ENCODE measurements around the gene RBPMS2. TPM values are rescaled to one million over a fixed set of nuclear protein-coding genes. Genes with fewer than 3 reads are reported as not detected.
A peak's percentile ranks its signal among the peaks of the same experiment; 100 is the strongest.

RBPMS2 gene
- total RNA-seq, 5 donors from 2014 or later (not counting 1 experiment from before 2014, with no cell fraction given) = 0.16 to 0.26 (median 0.20) TPM; not detected in 2

DNA sequence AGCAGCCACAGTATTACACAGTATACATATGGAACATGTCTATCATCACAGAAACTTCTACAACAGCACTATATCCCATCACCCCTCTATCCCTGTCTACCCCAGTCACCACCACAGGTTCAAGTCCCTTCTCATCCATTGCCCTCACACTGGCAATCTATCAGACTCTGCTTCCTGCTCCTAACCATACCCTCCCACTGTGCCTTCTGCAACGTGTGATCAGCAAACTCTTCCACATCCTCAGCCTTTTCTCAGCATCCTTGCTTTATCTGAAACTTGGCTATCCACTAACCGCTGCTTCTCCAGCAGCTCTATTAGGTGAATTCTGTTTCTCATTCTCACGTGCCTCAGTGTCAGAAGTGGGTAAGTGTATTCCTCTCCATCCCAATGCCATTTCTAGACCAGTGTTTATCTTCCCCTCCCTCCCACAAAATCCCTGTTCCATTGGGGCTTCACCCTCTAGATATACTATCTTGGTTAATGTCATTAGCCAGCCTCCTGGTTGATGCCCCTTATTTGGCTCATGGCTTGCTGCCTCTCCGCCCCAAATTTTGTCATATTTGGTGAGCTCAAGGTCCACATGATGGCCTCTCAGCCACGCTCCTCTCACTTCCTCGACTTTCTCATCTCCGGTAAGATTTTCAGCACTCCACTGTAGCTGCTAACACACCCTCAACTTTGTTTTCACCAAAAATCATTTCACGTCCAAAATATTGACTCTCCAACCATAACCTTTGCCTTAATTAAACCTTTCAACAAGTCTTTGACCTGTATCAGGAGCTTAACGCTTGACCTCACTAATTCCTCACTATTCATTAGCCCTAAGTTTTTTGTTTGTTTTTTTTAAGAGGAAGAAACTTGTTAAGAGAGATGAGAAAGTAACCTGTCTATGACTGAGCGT is 69.1 kb downstream of the RBPMS2 start:
- ATAC-seq (replicated peaks in 1 of 4) = no peak
- no peak for DNase-seq
- Histone ChIP-seq H3K4me3 (ENCODE audit: control insufficient read depth in 1 of 2, extremely low read depth in 1 of 2, low read length in 1 of 2) (no peak overlapping the region), H3K36me3 (ENCODE audit: control insufficient read depth in 2 of 2, extremely low read depth in 1 of 2, insufficient read depth in 1 of 2, low read length in 1 of 2) (no peaks in the 10 kb centered on the region), H3K27ac (ENCODE audit: low read length) (no peak overlapping the region), H3K9me3 (no peaks in the 10 kb centered on the region), H3K27me3 (replicated peaks in 1 of 2; ENCODE audit: control insufficient read depth in 2 of 2, extremely low read depth in 1 of 2, insufficient read depth in 2 of 2, low read length in 1 of 2) (no peaks in the 10 kb centered on the region), H3K4me1 (ENCODE audit: control insufficient read depth in 1 of 2, extremely low read depth in 1 of 2, insufficient read depth in 2 of 2, low read length in 2 of 2) (peaks cover 14 to 23% of the 10 kb centered on the region in 2 experiments)
- POLR2A ChIA-PET = no interaction called here
- CTCF ChIA-PET = no interaction called here
- peak overlapping the region in 1 of 3 donors; percentile 31 for H3K4me3 Mint-ChIP-seq
- no peak overlapping the region for H3K27ac Mint-ChIP-seq
- H3K36me3 Mint-ChIP-seq = no peaks in the 10 kb centered on the region
- 92% methylated on average over 5 of the region's 10 CpGs for WGBS (ENCODE audit: insufficient coverage)
- H3K4me1 Mint-ChIP-seq = peaks cover 19 to 22% (median 22%) of the 10 kb centered on the region in 3 donors
- no peaks in the 10 kb centered on the region for H3K9me3 Mint-ChIP-seq
- H3K27me3 Mint-ChIP-seq = no peaks in the 10 kb centered on the region

GRCh38 chr15:64705006-64705405 is 70.4 kb downstream of the RBPMS2 start:
- Histone ChIP-seq H3K27ac (ENCODE audit: low read length) (no peak overlapping the region), H3K9me3 (no peaks in the 10 kb centered on the region), H3K27me3 (replicated peaks in 1 of 2; ENCODE audit: control insufficient read depth in 2 of 2, extremely low read depth in 1 of 2, insufficient read depth in 2 of 2, low read length in 1 of 2) (no peaks in the 10 kb centered on the region), H3K36me3 (ENCODE audit: control insufficient read depth in 2 of 2, extremely low read depth in 1 of 2, insufficient read depth in 1 of 2, low read length in 1 of 2) (no peaks in the 10 kb centered on the region), H3K4me1 (ENCODE audit: control insufficient read depth in 1 of 2, extremely low read depth in 1 of 2, insufficient read depth in 2 of 2, low read length in 2 of 2) (peaks cover 19 to 35% of the 10 kb centered on the region in 2 experiments), H3K4me3 (ENCODE audit: control insufficient read depth in 1 of 2, extremely low read depth in 1 of 2, low read length in 1 of 2) (no peak overlapping the region)
- peak overlapping the region in 2 of 3 donors; percentile 28 for H3K4me3 Mint-ChIP-seq
- DNase-seq (no peak), ATAC-seq (replicated peaks in 1 of 4) (no peak)
- ChIA-PET POLR2A (interaction anchor here in 1 of 2 donors (1.1 kb wide), 1 partner anchor 9 kb away, joined by 3 read pairs; no protein-coding TSS in a partner anchor), CTCF (interaction anchor here (0.6 to 0.7 kb wide), 2 partner anchors 174 to 1267 kb away, joined by 3 to 7 read pairs; no protein-coding TSS in a partner anchor)
- H3K36me3 Mint-ChIP-seq = peaks cover 5% of the 10 kb centered on the region
- no peak overlapping the region for H3K27ac Mint-ChIP-seq
- H3K9me3 Mint-ChIP-seq = no peaks in the 10 kb centered on the region
- no CpG with 5 or more reads among the region's 3 CpGs for WGBS (ENCODE audit: insufficient coverage)
- H3K4me1 Mint-ChIP-seq = peaks cover 31 to 35% (median 35%) of the 10 kb centered on the region in 3 donors
- no peaks in the 10 kb centered on the region for H3K27me3 Mint-ChIP-seq

DNA sequence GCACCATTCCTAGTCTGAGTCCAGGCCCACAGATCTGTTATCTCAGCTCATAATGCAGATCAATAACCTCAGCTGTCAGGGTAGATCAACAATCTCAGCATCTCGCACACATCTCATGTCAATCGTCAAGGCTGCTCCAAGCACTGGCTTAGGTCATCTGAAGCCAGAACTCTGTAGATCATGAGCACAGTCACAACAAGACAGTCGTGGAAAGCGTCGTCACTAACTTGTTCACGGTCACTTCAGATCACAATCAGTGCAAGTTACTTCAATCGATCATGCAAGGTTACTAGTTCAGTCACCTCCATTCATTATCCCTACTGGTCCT is 71.8 kb downstream of the RBPMS2 start:
- peak in 3 of 4 experiments; percentile 1 to 11 (median 7) for ATAC-seq (replicated peaks in 1 of 4)
- H3K4me1 ChIP-seq (ENCODE audit: control insufficient read depth in 1 of 2, extremely low read depth in 1 of 2, insufficient read depth in 2 of 2, low read length in 2 of 2) = peaks cover 19 to 40% of the 10 kb centered on the region in 2 experiments
- H3K9me3 Mint-ChIP-seq = no peaks in the 10 kb centered on the region
- 84% methylated on average over 7 of the region's 7 CpGs for WGBS (ENCODE audit: insufficient coverage)
- H3K4me3 Mint-ChIP-seq = peak overlapping the region; percentile 70 to 91 (median 78)
- peak overlapping the region; percentile 58 for H3K27ac ChIP-seq (ENCODE audit: low read length)
- CTCF ChIA-PET = no interaction called here
- no peaks in the 10 kb centered on the region for H3K27me3 Mint-ChIP-seq
- peak overlapping the region; percentile 76 to 85 for H3K4me3 ChIP-seq (ENCODE audit: control insufficient read depth in 1 of 2, extremely low read depth in 1 of 2, low read length in 1 of 2)
- no peaks in the 10 kb centered on the region for H3K27me3 ChIP-seq (replicated peaks in 1 of 2; ENCODE audit: control insufficient read depth in 2 of 2, extremely low read depth in 1 of 2, insufficient read depth in 2 of 2, low read length in 1 of 2)
- no peak for DNase-seq
- POLR2A ChIA-PET = no interaction called here
- peaks cover 5% of the 10 kb centered on the region for H3K36me3 Mint-ChIP-seq
- H3K36me3 ChIP-seq (ENCODE audit: control insufficient read depth in 2 of 2, extremely low read depth in 1 of 2, insufficient read depth in 1 of 2, low read length in 1 of 2) = no peaks in the 10 kb centered on the region
- H3K9me3 ChIP-seq = no peaks in the 10 kb centered on the region
- peak overlapping the region; percentile 64 to 80 for H3K27ac Mint-ChIP-seq
- H3K4me1 Mint-ChIP-seq = peaks cover 46 to 49% (median 49%) of the 10 kb centered on the region in 3 donors

GRCh38 chr15:64702816-64703631 is 72.4 kb downstream of the RBPMS2 start:
- CTCF ChIA-PET = interaction anchor here in 1 of 2 donors (0.5 kb wide), 1 partner anchor 303 kb away, joined by 4 read pairs; no protein-coding TSS in a partner anchor
- under 1% methylated on average over 39 of the region's 62 CpGs for WGBS (ENCODE audit: insufficient coverage)
- no peaks in the 10 kb centered on the region for H3K27me3 Mint-ChIP-seq

DNA sequence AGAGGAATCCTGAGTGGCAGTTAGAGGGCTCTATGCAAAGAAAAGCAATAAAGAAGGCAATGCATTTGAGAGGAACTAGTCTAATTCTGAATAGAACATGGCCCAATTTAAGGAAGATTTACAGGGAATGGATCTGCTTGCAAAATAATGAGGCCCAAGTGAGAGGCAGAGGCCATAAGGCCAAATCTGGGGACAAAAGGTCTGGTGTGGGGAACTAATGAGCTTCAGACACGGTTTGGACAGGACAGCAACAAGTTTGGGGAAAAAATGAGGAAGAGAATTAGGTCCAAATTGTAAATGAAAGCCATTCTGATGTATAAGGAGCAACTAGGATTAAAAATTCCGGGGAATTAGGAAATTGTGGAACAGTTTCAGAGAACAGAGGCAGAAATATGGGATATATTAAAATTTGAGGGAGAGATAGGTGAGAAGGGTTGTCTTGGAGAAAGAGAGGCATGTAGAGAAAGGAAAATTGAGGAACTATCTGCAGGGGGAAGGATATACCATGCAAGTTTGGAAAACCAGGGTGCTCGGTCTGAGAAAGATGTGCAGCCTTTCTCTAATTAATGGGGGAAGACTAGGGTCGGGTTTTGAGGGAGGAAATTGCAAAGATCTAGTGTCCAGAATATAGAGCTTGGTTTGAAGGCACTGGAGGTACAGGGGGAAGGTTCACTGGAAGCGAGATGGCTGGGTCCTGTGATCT is 73.8 kb downstream of the RBPMS2 start:
- DNase-seq (no peak), ATAC-seq (replicated peaks in 1 of 4) (no peak)
- ChIA-PET CTCF (interaction anchor here (0.6 to 1.0 kb wide), 3 partner anchors 27 to 835 kb away, joined by 3 to 6 read pairs (median 5); no protein-coding TSS in a partner anchor), POLR2A (interaction anchor here in 1 of 2 donors (0.6 kb wide), 1 partner anchor 935 kb away, joined by 14 read pairs; no protein-coding TSS in a partner anchor)
- Mint-ChIP-seq H3K36me3 (peaks cover 5% of the 10 kb centered on the region), H3K27me3 (no peaks in the 10 kb centered on the region), H3K9me3 (no peaks in the 10 kb centered on the region), H3K4me1 (peaks cover 61 to 67% (median 65%) of the 10 kb centered on the region in 3 donors), H3K27ac (peak overlapping the region; percentile 64 to 73), H3K4me3 (peak overlapping the region; percentile 70 to 91 (median 78))
- H3K4me1 ChIP-seq (ENCODE audit: control insufficient read depth in 1 of 2, extremely low read depth in 1 of 2, insufficient read depth in 2 of 2, low read length in 2 of 2) = peaks cover 19 to 45% of the 10 kb centered on the region in 2 experiments
- no peaks in the 10 kb centered on the region for H3K27me3 ChIP-seq (replicated peaks in 1 of 2; ENCODE audit: control insufficient read depth in 2 of 2, extremely low read depth in 1 of 2, insufficient read depth in 2 of 2, low read length in 1 of 2)
- no peaks in the 10 kb centered on the region for H3K9me3 ChIP-seq
- peak overlapping the region in 1 of 2 donors; percentile 76 for H3K4me3 ChIP-seq (ENCODE audit: control insufficient read depth in 1 of 2, extremely low read depth in 1 of 2, low read length in 1 of 2)
- H3K36me3 ChIP-seq (ENCODE audit: control insufficient read depth in 2 of 2, extremely low read depth in 1 of 2, insufficient read depth in 1 of 2, low read length in 1 of 2) = no peaks in the 10 kb centered on the region
- 75% methylated on average over 5 of the region's 5 CpGs for WGBS (ENCODE audit: insufficient coverage)
- H3K27ac ChIP-seq (ENCODE audit: low read length) = no peak overlapping the region

More at GRCh38 chr15:64702816-64703631, 72.4 kb downstream of the RBPMS2 start:
- Mint-ChIP-seq H3K4me3 (peak overlapping the region; percentile 70 to 91 (median 78)), H3K4me1 (peaks cover 51 to 55% (median 54%) of the 10 kb centered on the region in 3 donors), H3K36me3 (peaks cover 5% of the 10 kb centered on the region), H3K27ac (peak overlapping the region; percentile 64 to 80), H3K9me3 (no peaks in the 10 kb centered on the region)
- Histone ChIP-seq H3K36me3 (ENCODE audit: control insufficient read depth in 2 of 2, extremely low read depth in 1 of 2, insufficient read depth in 1 of 2, low read length in 1 of 2) (no peaks in the 10 kb centered on the region), H3K9me3 (no peaks in the 10 kb centered on the region), H3K27ac (ENCODE audit: low read length) (peak overlapping the region; percentile 58), H3K4me3 (ENCODE audit: control insufficient read depth in 1 of 2, extremely low read depth in 1 of 2, low read length in 1 of 2) (peak overlapping the region; percentile 76 to 85), H3K27me3 (replicated peaks in 1 of 2; ENCODE audit: control insufficient read depth in 2 of 2, extremely low read depth in 1 of 2, insufficient read depth in 2 of 2, low read length in 1 of 2) (no peaks in the 10 kb centered on the region), H3K4me1 (ENCODE audit: control insufficient read depth in 1 of 2, extremely low read depth in 1 of 2, insufficient read depth in 2 of 2, low read length in 2 of 2) (peaks cover 19 to 41% of the 10 kb centered on the region in 2 experiments)
- ATAC-seq (replicated peaks in 1 of 4) (peak; percentile 95 to 97 (median 95)), DNase-seq (peak; percentile 84 to 97 (median 92))
- POLR2A ChIA-PET = no interaction called here
